ENCODE results near the gene OGDHL.
"Not testable (repeated sequence)": the region's sequence is repeated elsewhere in the genome, so short reads cannot be mapped to it uniquely, and the experiment has no call there.

Gene OGDHL

GRCh38 chr10:49756031-49756430 is 6.1 kb downstream of the OGDHL start:
- no peak for DNase-seq (ENCODE audit: low read depth in 2 of 2)

- not testable (repeated sequence) for DNase-seq (ENCODE audit: low read depth in 2 of 2)
Measured at GRCh38 chr10:49754951-49755350, 7.2 kb downstream of the OGDHL start.

GRCh38 chr10:49752584-49752983 is 9.5 kb downstream of the OGDHL start:
- DNase-seq (ENCODE audit: low read depth in 2 of 2), result no peak

GRCh38 chr10:49751636-49752510 is 10.2 kb downstream of the OGDHL start:
- no peak for DNase-seq (ENCODE audit: low read depth in 2 of 2)

GRCh38 chr10:49751216-49751615 is 10.9 kb downstream of the OGDHL start:
- no peak for DNase-seq (ENCODE audit: low read depth in 2 of 2)

- DNase-seq (ENCODE audit: low read depth in 2 of 2), result no peak
Measured at GRCh38 chr10:49750546-49750945, 11.6 kb downstream of the OGDHL start.

- DNase-seq (ENCODE audit: low read depth in 2 of 2), result no peak
Measured at GRCh38 chr10:49749556-49750491, 12.3 kb downstream of the OGDHL start.

GRCh38 chr10:49749144-49749543 is 13.0 kb downstream of the OGDHL start:
- DNase-seq (ENCODE audit: low read depth in 2 of 2), result no peak

- no peak for DNase-seq (ENCODE audit: low read depth in 2 of 2)
Measured at GRCh38 chr10:49748006-49748405, 14.1 kb downstream of the OGDHL start.

- DNase-seq (ENCODE audit: low read depth in 2 of 2), result no peak
Measured at GRCh38 chr10:49747303-49747646, 14.8 kb downstream of the OGDHL start.

- no peak for DNase-seq (ENCODE audit: low read depth in 2 of 2)
Measured at GRCh38 chr10:49746626-49747302, 15.4 kb downstream of the OGDHL start.

GRCh38 chr10:49745756-49746155 is 16.4 kb downstream of the OGDHL start:
- DNase-seq (ENCODE audit: low read depth in 2 of 2), result no peak

- DNase-seq (ENCODE audit: low read depth in 2 of 2), result no peak
Measured at GRCh38 chr10:49744924-49745605, 17.1 kb downstream of the OGDHL start.

GRCh38 chr10:49744091-49744685 is 17.9 kb downstream of the OGDHL start:
- DNase-seq (ENCODE audit: low read depth in 2 of 2), result no peak

GRCh38 chr10:49743464-49744075 is 18.6 kb downstream of the OGDHL start:
- no peak for DNase-seq (ENCODE audit: low read depth in 2 of 2)

GRCh38 chr10:49742683-49743463 is 19.2 kb downstream of the OGDHL start:
- no peak for DNase-seq (ENCODE audit: low read depth in 2 of 2)

GRCh38 chr10:49741108-49741995 is 20.8 kb downstream of the OGDHL start:
- DNase-seq (ENCODE audit: low read depth in 2 of 2), result no peak

- no peak for DNase-seq (ENCODE audit: low read depth in 2 of 2)
Measured at GRCh38 chr10:49740346-49741107, 21.6 kb downstream of the OGDHL start.
